ENCODE results near the gene RHOV. TPM values are rescaled to one million over a fixed set of nuclear protein-coding genes. Genes with fewer than 3 reads are reported as not detected.
A peak's percentile ranks its signal among the peaks of the same experiment; 100 is the strongest.

RHOV gene
- total and polyA plus RNA-seq, 10 of the 15 experiments (the other 5 are each of a cell fraction or from before 2014, with no cell fraction given) = 0.24 to 39.3 (median 9.3) TPM

GRCh38 chr15:40878785-40879184 lies 4.8 kb upstream of the RHOV start (continued):
- no peak for TF ChIP-seq ZBTB4 (CRISPR knock-in tag; IDR thresholded peaks at IDR 0.05)
- TF ChIP-seq EED (IDR thresholded peaks at IDR 0.05; ENCODE audit: low read depth) = no peak
- no peak for TF ChIP-seq EZH2 (IDR thresholded peaks at IDR 0.05; ENCODE audit: borderline replicate concordance, control insufficient read depth, low read depth, low read length)
- no peak for TF ChIP-seq BCL3 (IDR thresholded peaks at IDR 0.05; ENCODE audit: borderline replicate concordance, insufficient read depth, low read depth, low read length, poor library complexity, severe bottlenecking)
- TF ChIP-seq MEF2B (IDR thresholded peaks at IDR 0.05; ENCODE audit: partially characterized antibody, poor library complexity, severe bottlenecking) = no peak
- no peak for TF ChIP-seq FOXM1 (IDR thresholded peaks at IDR 0.05; ENCODE audit: low read depth, low read length)
- TF ChIP-seq PRDM15 (CRISPR knock-in tag; IDR thresholded peaks at IDR 0.05) = no peak
- TF ChIP-seq LARP7 (IDR thresholded peaks at IDR 0.05) = no peak
- TF ChIP-seq ZBTB11 (CRISPR knock-in tag; IDR thresholded peaks at IDR 0.05) = no peak
- no peak for TF ChIP-seq SIX5 (IDR thresholded peaks at IDR 0.05; ENCODE audit: low read depth, low read length, severe bottlenecking)
- TF ChIP-seq HSF1 (IDR thresholded peaks at IDR 0.05; ENCODE audit: low read depth, low read length) = no peak
- no peak for TF ChIP-seq MEF2A (IDR thresholded peaks at IDR 0.05; ENCODE audit: insufficient read depth, low read depth, low read length)
- peak; percentile 45 for TF ChIP-seq NBN (IDR thresholded peaks at IDR 0.05)
